DND-41 (cell line): ENCODE data around the gene ZXDC.

ENCODE experiments used
- ATAC-seq: fragments of 200-7000 bp; cut with Tn5 transposase; 3 replicates; pipeline ENCODE4 v1.9.1; 2021; ENCODE audit warnings: low read depth; ENCODE audit not compliant: insufficient read depth
- DNase-seq: peaks from one replicate; pipeline ENCODE4 v3.0.0-alpha.2; 2020
- H2AFZ ChIP-seq: 2 replicates; pipeline ENCODE4 v1.6.0; 2012; ENCODE audit warnings: low read depth, low read length
- H3K27ac ChIP-seq: 2 replicates; pipeline ENCODE4 v1.5.1; 2012; ENCODE audit warnings: low read length, inconsistent platforms
- H3K27me3 ChIP-seq: fragments of 200-600 bp; sonication (generic); 2 replicates; pipeline ENCODE4 v1.6.0; 2012; ENCODE audit warnings: low read length, mild to moderate bottlenecking, inconsistent platforms; ENCODE audit not compliant: insufficient read depth, poor library complexity
- H3K36me3 ChIP-seq: 2 replicates; pipeline ENCODE4 v1.5.1; 2012; ENCODE audit warnings: low read length, inconsistent platforms; ENCODE audit not compliant: insufficient read depth
- H3K4me1 ChIP-seq: 2 replicates; pipeline ENCODE4 v1.5.1; 2012; ENCODE audit warnings: mild to moderate bottlenecking, low read length; ENCODE audit not compliant: insufficient read depth
- H3K4me2 ChIP-seq: 2 replicates; pipeline ENCODE4 v1.6.0; 2012; ENCODE audit warnings: mild to moderate bottlenecking, moderate library complexity, low read length, inconsistent platforms; ENCODE audit not compliant: insufficient read depth
- H3K4me3 ChIP-seq, 2 experiments: fragments of 200-600 bp in 1 of 2; shearing (Covaris generic) in 1 of 2; 2 replicates each; pipeline ENCODE4 v1.5.1; 2012 to 2016; ENCODE audit warnings: inconsistent platforms in 2 of 2, low read length in 2 of 2, mild to moderate bottlenecking in 2 of 2, low read depth in 1 of 2, moderate library complexity in 1 of 2
- H3K79me2 ChIP-seq: 2 replicates; pipeline ENCODE4 v1.6.0; 2012; ENCODE audit warnings: low read length, inconsistent platforms; ENCODE audit not compliant: insufficient read depth
- H3K9ac ChIP-seq: 2 replicates; pipeline ENCODE4 v1.6.0; 2012; ENCODE audit warnings: low read depth, mild to moderate bottlenecking, inconsistent platforms, low read length, moderate library complexity
- H3K9me3 ChIP-seq: 2 replicates; pipeline ENCODE4 v1.5.1; 2012; ENCODE audit warnings: low read length, moderate library complexity, mild to moderate bottlenecking, inconsistent platforms; ENCODE audit not compliant: insufficient read depth, severe bottlenecking
- H4K20me1 ChIP-seq: 2 replicates; pipeline ENCODE4 v1.6.0; 2012; ENCODE audit warnings: low read length; ENCODE audit not compliant: insufficient read depth
- CTCF ChIP-seq: IDR thresholded peaks from 2 replicates; pipeline ENCODE4 v1.5.1; 2012; ENCODE audit warnings: borderline replicate concordance, low read length, moderate library complexity, mild to moderate bottlenecking; ENCODE audit not compliant: poor library complexity, severe bottlenecking; ENCODE audit errors: extremely low read depth
- EZH2 ChIP-seq: IDR thresholded peaks from 3 replicates; pipeline ENCODE4 v1.6.1; 2012; ENCODE audit warnings: borderline replicate concordance, low read depth, mild to moderate bottlenecking, moderate library complexity, low read length, inconsistent platforms; ENCODE audit not compliant: severe bottlenecking

ZXDC gene, protein sequence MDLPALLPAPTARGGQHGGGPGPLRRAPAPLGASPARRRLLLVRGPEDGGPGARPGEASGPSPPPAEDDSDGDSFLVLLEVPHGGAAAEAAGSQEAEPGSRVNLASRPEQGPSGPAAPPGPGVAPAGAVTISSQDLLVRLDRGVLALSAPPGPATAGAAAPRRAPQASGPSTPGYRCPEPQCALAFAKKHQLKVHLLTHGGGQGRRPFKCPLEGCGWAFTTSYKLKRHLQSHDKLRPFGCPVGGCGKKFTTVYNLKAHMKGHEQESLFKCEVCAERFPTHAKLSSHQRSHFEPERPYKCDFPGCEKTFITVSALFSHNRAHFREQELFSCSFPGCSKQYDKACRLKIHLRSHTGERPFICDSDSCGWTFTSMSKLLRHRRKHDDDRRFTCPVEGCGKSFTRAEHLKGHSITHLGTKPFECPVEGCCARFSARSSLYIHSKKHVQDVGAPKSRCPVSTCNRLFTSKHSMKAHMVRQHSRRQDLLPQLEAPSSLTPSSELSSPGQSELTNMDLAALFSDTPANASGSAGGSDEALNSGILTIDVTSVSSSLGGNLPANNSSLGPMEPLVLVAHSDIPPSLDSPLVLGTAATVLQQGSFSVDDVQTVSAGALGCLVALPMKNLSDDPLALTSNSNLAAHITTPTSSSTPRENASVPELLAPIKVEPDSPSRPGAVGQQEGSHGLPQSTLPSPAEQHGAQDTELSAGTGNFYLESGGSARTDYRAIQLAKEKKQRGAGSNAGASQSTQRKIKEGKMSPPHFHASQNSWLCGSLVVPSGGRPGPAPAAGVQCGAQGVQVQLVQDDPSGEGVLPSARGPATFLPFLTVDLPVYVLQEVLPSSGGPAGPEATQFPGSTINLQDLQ

DNA sequence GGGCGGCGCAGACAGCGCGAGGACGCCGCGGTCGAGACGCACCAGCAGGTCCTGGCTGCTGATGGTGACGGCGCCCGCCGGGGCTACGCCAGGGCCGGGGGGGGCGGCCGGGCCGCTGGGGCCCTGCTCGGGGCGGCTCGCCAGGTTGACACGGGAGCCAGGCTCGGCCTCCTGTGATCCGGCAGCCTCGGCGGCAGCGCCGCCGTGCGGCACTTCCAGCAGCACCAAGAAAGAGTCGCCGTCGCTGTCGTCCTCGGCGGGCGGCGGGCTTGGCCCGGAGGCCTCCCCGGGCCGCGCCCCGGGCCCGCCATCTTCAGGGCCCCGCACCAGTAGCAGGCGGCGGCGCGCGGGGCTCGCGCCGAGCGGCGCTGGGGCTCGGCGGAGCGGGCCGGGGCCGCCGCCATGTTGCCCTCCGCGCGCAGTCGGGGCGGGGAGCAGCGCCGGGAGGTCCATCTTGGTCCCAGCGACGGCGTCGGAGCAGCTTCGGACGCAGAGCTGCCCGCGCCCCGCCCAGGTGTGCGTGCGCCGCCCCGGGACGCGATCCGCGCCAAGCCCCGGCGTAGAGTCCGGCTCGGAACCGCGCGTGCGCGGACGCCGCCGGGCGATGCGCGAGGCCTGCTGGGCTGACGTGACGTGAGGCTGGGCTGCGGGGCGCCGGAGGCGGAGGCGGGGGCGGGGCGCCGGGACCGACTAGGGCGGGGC, at the start of gene ZXDC:
TSS of gene ZXDC (minus strand) at position 479 of the 702 bp plus-strand sequence. CDS start at position 453, 26 bp downstream.
- H3K4me1 ChIP-seq = peaks cover 42% of the 10 kb centered on the region

GRCh38 chr3:126525091-126525852, 49.6 kb upstream of the ZXDC start:
- no peak overlapping the region for H3K4me3 ChIP-seq
- no peak for TF ChIP-seq EZH2
- no peak for TF ChIP-seq CTCF
- no peaks in the 10 kb centered on the region for H3K36me3 ChIP-seq
- no peaks in the 10 kb centered on the region for H3K4me1 ChIP-seq
- no peak overlapping the region for H3K9ac ChIP-seq
- ATAC-seq = no peak
- no peaks in the 10 kb centered on the region for H3K9me3 ChIP-seq
- H2AFZ ChIP-seq = no peak overlapping the region
- no peak for DNase-seq
- H3K27ac ChIP-seq = no peak overlapping the region
- no peaks in the 10 kb centered on the region for H4K20me1 ChIP-seq
- no peaks in the 10 kb centered on the region for H3K27me3 ChIP-seq
- no peaks in the 10 kb centered on the region for H3K79me2 ChIP-seq
- no peak overlapping the region for H3K4me2 ChIP-seq

More for the DNA sequence above, at the start of gene ZXDC:
- Histone ChIP-seq H3K9ac (peak within 1 kb of the TSS; percentile 90), H3K4me3 (peak within 1 kb of the TSS; percentile 84 to 96), H3K79me2 (peaks cover 48% of the 10 kb centered on the region), H4K20me1 (peaks cover 44% of the 10 kb centered on the region), H3K27me3 (no peaks in the 10 kb centered on the region), H3K9me3 (no peaks in the 10 kb centered on the region), H3K27ac (peak within 1 kb of the TSS; percentile 78), H3K36me3 (peaks cover 39% of the 10 kb centered on the region), H3K4me2 (peak within 1 kb of the TSS; percentile 89), H2AFZ (peak within 1 kb of the TSS; percentile 83)
- ATAC-seq = peak; percentile 84
- TF ChIP-seq EZH2 (no peak), CTCF (peak; percentile 58)
- peak; percentile 89 for DNase-seq

- TF ChIP-seq EZH2 (no peak), CTCF (no peak)
- Histone ChIP-seq H3K4me2 (no peak overlapping the region), H3K4me1 (peaks cover 2% of the 10 kb centered on the region), H3K36me3 (no peaks in the 10 kb centered on the region), H3K4me3 (no peak overlapping the region), H3K79me2 (no peaks in the 10 kb centered on the region), H3K9me3 (no peaks in the 10 kb centered on the region), H4K20me1 (no peaks in the 10 kb centered on the region), H3K27ac (no peak overlapping the region), H3K9ac (no peak overlapping the region), H2AFZ (no peak overlapping the region), H3K27me3 (no peaks in the 10 kb centered on the region)
- DNase-seq (no peak), ATAC-seq (no peak)
These were observed 48.8 kb upstream of the ZXDC start for GRCh38 chr3:126524429-126524988.
